HUES6 (cell line): ENCODE results near the gene PJA1.

Experiments used
- H3K27ac ChIP-seq: 2 replicates; pipeline ENCODE4 v1.7.0; 2013; ENCODE audit warnings: low read depth, mild to moderate bottlenecking, low read length, inconsistent platforms
- H3K27me3 ChIP-seq: 2 replicates; pipeline ENCODE4 v1.6.1; 2013; ENCODE audit warnings: low read length; ENCODE audit not compliant: control insufficient read depth, insufficient read depth
- H3K36me3 ChIP-seq: 2 replicates; pipeline ENCODE4 v1.6.1; 2013; ENCODE audit warnings: low read length; ENCODE audit not compliant: control insufficient read depth, insufficient read depth
- H3K4me1 ChIP-seq: 2 replicates; pipeline ENCODE4 v1.6.1; 2013; ENCODE audit warnings: low read length; ENCODE audit not compliant: control insufficient read depth, insufficient read depth
- H3K4me3 ChIP-seq: 2 replicates; pipeline ENCODE4 v1.5.1; 2013; ENCODE audit warnings: low read depth, low read length
- H3K9ac ChIP-seq: one replicate; pipeline ENCODE4 v1.6.1; 2013; ENCODE audit warnings: mild to moderate bottlenecking, low read length
- H3K9me3 ChIP-seq: 2 replicates; pipeline ENCODE4 v1.6.1; 2013; ENCODE audit warnings: low read depth, low read length; ENCODE audit not compliant: control insufficient read depth, insufficient read depth

PJA1 gene

GRCh38 chrX:69172937-69173336 lies 7.7 kb upstream of the PJA1 start:
- no peaks in the 10 kb centered on the region for H3K36me3 ChIP-seq

GRCh38 chrX:69170319-69170718 lies 5.1 kb upstream of the PJA1 start:
- Histone ChIP-seq H3K27ac (no peak overlapping the region), H3K36me3 (no peaks in the 10 kb centered on the region), H3K9ac (no peak overlapping the region), H3K4me1 (peaks cover 5% of the 10 kb centered on the region; the same call in 1 of the 2 replicates), H3K4me3 (no peak overlapping the region), H3K9me3 (peaks cover 8% of the 10 kb centered on the region), H3K27me3 (no peaks in the 10 kb centered on the region)

More at GRCh38 chrX:69172937-69173336, 7.7 kb upstream of the PJA1 start:
- H3K4me3 ChIP-seq: no peak overlapping the region
- no peak overlapping the region for H3K27ac ChIP-seq
- H3K9ac ChIP-seq: no peak overlapping the region
- peaks cover 11% of the 10 kb centered on the region; the same call in 1 of the 2 replicates for H3K27me3 ChIP-seq
- peaks cover 16% of the 10 kb centered on the region for H3K9me3 ChIP-seq
- H3K4me1 ChIP-seq: no peaks in the 10 kb centered on the region

GRCh38 chrX:69163936-69164741 lies 1.1 kb downstream of the PJA1 start:
- Histone ChIP-seq H3K9me3 (peaks cover 3% of the 10 kb centered on the region), H3K4me3 (peak overlapping the region; percentile 90), H3K27ac (no peak overlapping the region), H3K9ac (no peak overlapping the region), H3K4me1 (peaks cover 18% of the 10 kb centered on the region), H3K36me3 (peaks cover 36% of the 10 kb centered on the region), H3K27me3 (no peaks in the 10 kb centered on the region)

- Histone ChIP-seq H3K4me3 (no peak overlapping the region), H3K36me3 (peaks cover 36% of the 10 kb centered on the region), H3K9ac (no peak overlapping the region), H3K9me3 (no peaks in the 10 kb centered on the region; the same call in 1 of the 2 replicates), H3K4me1 (peaks cover 26% of the 10 kb centered on the region), H3K27ac (no peak overlapping the region), H3K27me3 (no peaks in the 10 kb centered on the region)
These were observed 2.8 kb downstream of the PJA1 start for GRCh38 chrX:69162361-69162865.

GRCh38 chrX:69161786-69162349 lies 3.4 kb downstream of the PJA1 start:
- no peak overlapping the region for H3K9ac ChIP-seq
- no peak overlapping the region for H3K4me3 ChIP-seq
- H3K27ac ChIP-seq: no peak overlapping the region
- H3K9me3 ChIP-seq: no peaks in the 10 kb centered on the region; the same call in 1 of the 2 replicates
- peaks cover 26% of the 10 kb centered on the region for H3K4me1 ChIP-seq
- H3K36me3 ChIP-seq: peaks cover 36% of the 10 kb centered on the region
- no peaks in the 10 kb centered on the region for H3K27me3 ChIP-seq

- Histone ChIP-seq H3K27me3 (no peaks in the 10 kb centered on the region), H3K4me3 (no peak overlapping the region), H3K4me1 (peaks cover 28% of the 10 kb centered on the region), H3K9me3 (no peaks in the 10 kb centered on the region; the same call in 1 of the 2 replicates), H3K36me3 (peaks cover 36% of the 10 kb centered on the region), H3K9ac (no peak overlapping the region), H3K27ac (no peak overlapping the region)
These were observed 3.9 kb downstream of the PJA1 start for GRCh38 chrX:69161371-69161770.

- Histone ChIP-seq H3K27me3 (no peaks in the 10 kb centered on the region), H3K4me1 (peaks cover 42% of the 10 kb centered on the region)
These were observed 6.9 kb downstream of the PJA1 start for GRCh38 chrX:69158166-69158980.

GRCh38 chrX:69156638-69157037 lies 8.6 kb downstream of the PJA1 start:
- Histone ChIP-seq H3K9me3 (no peaks in the 10 kb centered on the region), H3K4me1 (peaks cover 58% of the 10 kb centered on the region), H3K27me3 (no peaks in the 10 kb centered on the region), H3K9ac (no peak overlapping the region), H3K27ac (no peak overlapping the region), H3K36me3 (peaks cover 15% of the 10 kb centered on the region), H3K4me3 (no peak overlapping the region)

More at GRCh38 chrX:69158166-69158980, 6.9 kb downstream of the PJA1 start:
- Histone ChIP-seq H3K4me3 (no peak overlapping the region), H3K36me3 (peaks cover 32% of the 10 kb centered on the region), H3K9me3 (no peaks in the 10 kb centered on the region; the same call in 1 of the 2 replicates), H3K27ac (no peak overlapping the region), H3K9ac (no peak overlapping the region)

- Histone ChIP-seq H3K36me3 (peaks cover 9% of the 10 kb centered on the region), H3K4me3 (no peak overlapping the region), H3K9me3 (no peaks in the 10 kb centered on the region), H3K27me3 (no peaks in the 10 kb centered on the region), H3K4me1 (peaks cover 60% of the 10 kb centered on the region), H3K27ac (no peak overlapping the region), H3K9ac (no peak overlapping the region)
These were observed 9.3 kb downstream of the PJA1 start for GRCh38 chrX:69155786-69156520.

- H3K9me3 ChIP-seq: no peaks in the 10 kb centered on the region
- no peak overlapping the region for H3K4me3 ChIP-seq
- H3K27ac ChIP-seq: no peak overlapping the region
- peaks cover 75% of the 10 kb centered on the region for H3K4me1 ChIP-seq
- H3K36me3 ChIP-seq: no peaks in the 10 kb centered on the region
- H3K27me3 ChIP-seq: no peaks in the 10 kb centered on the region
- H3K9ac ChIP-seq: no peak overlapping the region
These were observed 11.2 kb downstream of the PJA1 start for GRCh38 chrX:69154051-69154450.
